NCI-H128 (cell line): ENCODE measurements around the gene PRPF8.
"Not testable (repeated sequence)": the region's sequence is repeated elsewhere in the genome, so short reads cannot be mapped to it uniquely, and the experiment has no call there.

ENCODE experiments used
- DNase-seq: peaks from one replicate; lab custom pipeline; 2025; ENCODE audit not compliant: unreplicated experiment; lab: John Stamatoyannopoulos, UW

The PRPF8 gene

DNA sequence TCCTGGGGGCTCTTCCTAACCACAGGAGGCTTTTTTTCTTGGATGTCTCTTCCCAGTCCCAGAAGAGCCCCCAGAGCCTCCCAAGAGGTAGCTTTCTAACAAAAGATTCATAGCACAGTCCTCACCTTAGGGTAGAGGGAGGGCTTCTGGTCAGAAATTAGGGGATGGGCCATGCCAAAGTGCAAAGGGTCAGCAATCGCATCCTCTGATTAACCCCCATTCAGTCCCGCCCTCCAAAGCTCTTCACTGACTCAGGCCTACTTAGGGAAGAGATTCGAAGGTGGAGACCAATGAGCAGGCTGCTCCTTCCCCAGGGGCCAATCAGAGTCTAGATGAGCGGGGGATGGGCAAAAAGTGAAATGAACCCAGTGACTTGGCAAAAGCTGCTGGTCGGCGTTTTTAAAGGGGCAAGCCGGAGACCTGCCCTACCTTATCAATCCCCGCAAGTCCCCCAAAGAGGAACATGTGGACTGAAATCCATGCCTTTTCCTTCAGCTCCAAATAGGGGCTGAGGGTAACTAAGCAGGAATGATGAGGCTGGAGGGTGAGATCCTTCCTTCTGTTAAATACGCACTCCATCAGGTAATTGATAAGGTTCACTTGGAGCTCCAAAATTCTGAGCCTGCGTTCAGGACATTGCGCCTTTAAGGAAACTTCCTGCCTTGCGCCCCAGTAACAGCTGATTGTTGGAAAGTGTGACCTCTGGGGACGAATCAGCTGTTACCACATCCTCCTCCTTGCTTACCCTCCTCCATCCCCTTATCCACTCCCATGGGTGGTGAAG is 32.4 kb upstream of the PRPF8 start:
- DNase-seq = peak; percentile 78

DNA sequence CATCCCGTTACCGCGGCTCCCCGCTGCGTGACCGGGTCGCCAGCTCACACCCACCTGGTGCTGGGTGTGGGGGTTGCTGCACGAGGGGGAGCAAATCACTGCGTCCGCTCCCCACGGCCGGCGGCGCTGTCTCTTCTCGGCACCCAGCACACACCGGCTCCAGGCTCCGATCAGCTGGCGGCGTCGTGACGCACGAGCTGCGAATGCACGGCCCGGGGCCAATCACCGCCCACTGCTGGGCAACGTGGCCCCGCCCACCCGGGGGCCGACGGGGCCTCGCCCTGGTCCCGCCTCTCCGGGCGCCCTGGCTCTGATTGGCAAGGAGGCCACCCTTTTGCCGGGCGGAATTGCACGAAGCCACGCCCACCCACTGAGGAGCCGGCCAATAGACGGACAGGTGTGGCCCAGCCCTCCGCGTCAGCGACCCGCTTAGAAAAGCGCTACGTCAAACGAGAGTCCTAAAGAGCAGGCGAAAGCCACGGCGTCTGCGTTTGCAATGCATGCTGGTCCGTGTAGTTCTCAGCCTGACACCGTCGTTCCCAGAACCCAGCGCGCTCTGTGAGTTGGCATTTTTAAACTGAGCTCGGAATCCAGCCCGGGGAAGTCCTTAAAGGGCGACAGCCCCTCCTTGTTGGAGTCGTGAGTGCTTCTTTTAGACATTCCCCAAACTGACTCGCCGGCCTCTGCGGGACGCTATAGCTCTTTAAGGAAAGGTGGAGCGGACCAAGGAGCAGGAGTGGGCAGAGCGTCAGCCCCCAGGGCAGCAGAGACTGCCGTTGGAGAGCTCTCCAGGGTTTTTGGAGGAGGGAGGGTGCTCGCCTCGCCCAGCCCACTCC is 31.6 kb upstream of the PRPF8 start:
- peak; percentile 97 for DNase-seq

DNA sequence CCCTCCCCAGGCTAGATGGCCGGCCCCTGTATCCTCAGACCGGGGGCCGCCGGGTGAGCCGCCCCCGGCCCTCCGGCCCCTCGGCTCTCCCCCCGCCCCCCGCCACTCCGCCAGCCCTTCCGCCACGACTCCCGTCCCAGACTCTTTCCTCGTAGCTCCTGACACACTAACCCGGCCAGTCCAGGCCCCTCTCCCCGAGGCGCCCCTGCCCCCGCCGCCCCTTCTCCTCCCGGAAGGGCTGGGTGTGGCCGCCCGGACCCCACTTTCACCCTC is 31.1 kb upstream of the PRPF8 start:
- no peak for DNase-seq

DNA sequence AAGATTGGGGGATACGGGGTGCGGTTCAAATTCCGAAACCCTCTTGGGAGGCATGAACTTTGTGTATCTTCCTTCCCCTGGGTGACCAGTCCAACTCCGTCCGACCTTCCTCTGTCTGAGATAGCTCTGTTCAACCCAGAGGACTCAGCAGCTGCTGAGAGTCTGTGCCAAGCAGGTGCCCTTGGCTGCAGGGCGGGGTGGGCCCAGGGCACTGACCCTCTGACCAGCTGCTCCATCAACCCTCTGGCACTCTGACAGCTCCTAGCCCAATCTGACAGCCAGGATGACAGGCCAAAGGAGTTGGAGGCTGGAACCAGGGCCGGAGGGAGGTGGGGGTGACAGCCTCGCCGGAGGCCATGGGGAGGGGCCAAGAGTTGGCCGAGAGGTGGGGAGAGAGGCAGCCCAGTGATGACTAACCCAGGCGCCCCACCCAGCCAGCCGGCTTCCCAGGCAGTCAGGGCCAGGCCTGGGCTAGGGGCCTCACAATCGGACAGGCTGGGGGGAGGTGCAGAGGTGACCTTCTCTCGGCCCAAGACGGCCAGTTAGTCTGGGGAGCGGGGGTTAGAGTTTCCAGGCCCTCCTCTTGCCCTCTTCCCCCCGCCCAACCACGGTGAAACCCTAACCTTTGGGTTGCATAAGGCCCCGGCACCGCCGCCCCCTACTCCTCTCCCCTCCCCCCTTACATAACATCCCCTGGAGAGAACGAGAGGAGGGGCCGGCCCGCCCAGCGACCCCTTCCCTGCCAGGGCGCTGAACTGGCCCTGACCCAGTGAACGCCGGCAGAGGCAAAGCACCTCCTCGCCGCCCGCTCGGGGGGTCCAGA is 30.5 kb upstream of the PRPF8 start:
- DNase-seq = no peak

DNA sequence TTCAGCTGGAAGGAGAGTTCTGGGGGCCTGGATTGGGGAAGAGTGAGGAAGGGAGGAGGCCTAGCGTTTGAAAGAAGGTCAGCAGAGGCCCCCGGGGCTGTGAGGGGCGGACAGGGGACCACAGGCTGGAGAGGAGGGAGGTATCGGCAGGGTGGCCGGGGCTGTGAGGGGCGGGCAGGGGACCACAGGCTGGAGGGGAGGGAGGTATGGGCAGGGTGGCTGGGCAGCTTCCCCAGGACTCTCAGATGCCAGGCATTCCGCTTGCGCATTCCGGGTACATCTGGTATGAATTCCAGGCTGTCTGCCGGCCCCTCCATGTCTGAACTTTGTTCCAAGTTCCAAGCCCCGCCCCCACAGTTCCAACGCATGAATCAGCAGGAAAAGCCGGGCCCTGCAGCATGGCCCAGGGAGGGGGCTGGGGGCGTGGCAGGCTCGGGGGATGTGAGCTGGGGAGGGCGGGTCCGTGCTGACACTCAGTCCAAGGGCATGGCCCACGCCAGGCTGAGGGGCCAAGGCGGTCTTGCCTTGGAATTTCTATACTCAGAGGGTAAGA is 29.8 kb upstream of the PRPF8 start:
- no peak for DNase-seq

DNA sequence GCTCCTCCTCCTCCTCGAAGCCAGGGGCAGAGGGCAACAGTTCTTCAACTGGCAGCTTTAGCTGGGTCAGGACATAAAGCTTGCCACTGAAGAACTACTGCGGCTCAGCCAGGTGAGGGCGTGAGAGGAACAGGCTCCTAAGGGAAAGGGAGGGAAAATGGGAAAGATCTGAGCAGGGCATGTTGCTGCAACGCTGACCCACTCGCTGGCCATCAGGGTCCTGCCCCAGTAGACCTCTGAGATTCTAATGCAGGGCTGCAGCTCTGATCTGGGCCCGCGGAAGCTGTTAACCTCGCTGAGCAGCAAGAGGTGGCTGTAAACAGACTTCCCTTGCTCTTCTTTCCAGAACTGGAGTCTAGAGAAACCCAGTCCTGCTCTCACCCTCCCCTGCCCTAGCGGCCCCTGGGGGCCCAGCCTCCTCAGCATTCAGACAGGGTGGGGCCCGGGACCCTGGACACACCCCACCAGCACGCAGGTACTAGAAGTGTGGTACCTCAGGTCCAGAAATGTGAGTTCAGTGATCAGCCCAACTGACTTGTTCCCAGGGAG is 29.3 kb upstream of the PRPF8 start:
- DNase-seq = no peak

DNA sequence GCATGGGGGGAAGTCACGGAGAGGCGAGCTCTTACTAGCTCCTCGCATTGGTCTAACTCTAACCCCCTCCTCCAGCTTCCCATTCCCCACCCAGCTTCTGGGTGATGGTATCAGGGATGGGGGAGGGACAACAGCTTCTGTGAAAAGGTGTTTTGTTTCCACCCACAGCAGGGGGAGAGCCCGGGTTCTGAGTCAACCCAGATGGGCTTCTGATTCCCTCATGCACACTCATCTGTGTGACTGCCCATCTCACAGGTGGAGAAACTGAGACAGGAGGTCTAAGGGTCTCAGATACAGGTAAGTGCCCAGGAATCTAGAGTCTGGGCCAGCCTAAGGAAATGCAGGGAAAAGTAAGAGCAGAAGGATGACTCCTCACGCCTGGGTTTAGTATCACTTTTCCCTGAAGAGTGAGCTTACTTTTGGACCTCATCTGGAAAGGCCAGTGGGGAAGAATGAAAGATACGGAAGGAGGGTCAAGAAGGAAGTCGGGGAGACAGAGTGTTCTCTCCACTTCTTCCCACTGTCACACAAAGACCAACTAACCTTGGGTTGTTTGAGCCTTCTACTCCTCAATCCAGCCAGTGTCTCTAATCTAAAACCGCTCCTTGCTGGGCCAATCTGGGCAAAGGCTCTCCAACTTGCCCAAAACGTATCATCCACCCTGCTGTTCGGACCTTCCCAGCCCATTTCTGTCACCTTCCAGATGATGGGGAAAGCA is 28.7 kb upstream of the PRPF8 start:
- no peak for DNase-seq

DNA sequence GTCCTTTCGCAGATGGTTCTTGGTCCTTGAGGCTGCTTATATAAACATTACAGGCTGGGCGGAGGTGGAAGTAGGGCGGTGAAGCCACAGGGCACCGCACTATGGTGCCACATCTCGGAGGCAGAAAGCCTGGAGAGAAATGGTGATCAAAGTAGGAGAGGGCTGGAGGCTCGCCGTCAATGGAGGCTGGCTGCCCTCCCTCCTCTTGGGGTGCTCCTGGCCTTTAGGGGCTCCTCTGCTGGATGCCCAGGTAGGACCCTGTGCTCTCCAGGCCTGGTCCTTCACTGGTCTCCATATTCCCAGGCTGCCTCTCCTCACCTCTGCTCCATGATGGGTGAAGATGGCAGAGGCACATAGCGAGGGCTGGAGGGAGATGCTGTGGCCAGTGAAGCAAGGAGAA is 27.6 kb upstream of the PRPF8 start:
- no peak for DNase-seq

DNA sequence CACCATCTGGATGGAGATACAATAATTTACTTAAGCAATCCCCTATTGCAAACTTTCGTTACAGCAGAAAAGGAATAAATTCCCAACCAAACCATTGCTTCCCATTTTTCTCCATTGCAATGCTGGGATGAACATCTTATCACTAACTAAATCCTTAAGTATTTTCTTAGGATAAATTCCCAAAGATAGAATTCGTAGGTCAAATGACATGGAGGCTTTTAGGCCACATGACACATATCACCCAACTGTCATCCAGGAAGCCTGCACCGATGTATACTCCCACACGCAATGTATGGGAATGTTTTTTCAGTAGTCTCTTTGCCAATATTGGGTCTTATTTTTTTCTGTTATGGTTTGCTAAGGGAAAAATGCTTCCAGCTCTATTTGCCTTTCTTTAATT is 27.1 kb upstream of the PRPF8 start:
- DNase-seq = no peak

DNA sequence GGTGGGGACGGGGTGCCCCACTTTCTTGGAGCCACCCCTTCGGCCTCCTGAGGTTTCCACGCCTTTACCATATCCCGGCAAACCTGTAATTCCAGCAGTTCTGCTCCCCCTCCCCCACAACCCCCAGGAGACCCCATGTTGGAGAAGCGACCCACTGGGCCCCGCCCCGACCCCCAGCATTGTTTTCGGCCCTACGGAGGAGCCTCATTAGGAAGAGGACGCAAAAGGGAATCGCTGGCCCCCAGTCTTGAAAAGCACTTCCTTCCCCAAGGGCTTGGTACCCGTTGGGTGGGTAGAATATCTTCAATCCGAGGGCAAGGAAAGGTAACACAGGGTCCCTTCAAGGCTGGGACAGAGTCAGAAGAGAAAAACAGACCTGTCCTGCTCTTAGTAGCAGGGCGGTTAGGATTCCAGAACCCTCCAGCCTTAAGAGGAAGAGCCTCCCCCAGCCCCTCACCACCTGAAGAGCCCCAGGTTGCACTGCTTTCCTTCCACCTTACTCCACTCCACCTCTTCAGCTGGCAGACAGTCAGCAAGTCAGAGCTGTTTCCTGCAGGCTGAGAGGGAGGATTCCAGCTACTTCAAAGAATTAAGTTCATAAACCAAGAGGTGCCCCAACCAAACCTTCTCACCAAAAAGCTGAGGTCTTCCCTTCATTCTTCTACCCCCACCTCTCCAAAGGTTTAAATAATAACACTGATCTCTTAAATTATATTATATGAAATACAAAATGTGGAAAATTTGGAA is 26.3 kb upstream of the PRPF8 start:
- no peak for DNase-seq

DNA sequence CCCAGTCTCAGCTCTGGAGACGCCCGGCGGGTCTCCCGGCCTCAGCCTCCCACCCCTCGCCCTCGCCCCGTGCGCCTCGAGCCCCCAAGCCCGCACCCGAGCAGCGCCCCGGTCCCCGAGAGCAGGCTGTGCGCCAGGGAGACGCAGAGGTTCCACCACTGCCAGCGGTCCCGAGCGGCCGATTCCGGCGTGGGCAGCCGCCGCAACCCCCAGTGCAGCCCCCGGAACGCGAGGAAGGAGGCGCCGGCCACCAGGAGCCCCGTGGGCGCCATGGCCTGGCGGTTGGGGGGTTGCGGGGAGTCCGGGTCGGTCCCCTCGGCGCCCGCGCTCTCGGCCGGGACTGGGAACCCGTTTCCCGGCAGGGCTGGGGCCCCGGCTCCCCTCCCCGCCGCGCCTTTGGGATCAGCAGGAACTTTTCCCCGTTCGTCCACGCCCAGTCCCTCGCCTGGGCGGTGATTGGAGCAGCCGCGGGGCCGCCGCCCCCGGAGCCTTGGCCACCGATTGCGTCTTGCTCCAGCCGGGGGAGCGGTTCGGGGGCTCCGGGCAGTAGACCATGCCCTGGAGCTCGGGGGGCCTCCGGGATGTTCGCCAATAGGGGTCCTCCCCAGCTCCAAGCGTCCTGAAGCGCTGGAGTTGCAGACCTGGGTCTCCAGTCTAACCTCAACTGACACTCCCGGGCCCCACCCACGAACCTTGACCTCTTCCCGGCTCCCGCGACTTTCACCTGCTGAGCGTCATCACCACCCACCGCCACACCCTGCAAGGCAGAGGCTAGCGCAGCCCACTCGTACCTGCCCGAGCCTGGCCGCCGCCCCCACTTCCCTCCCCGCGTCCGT is 25.5 kb upstream of the PRPF8 start, which contains the start of gene TLCD2:
Gene TLCD2 (minus strand): TSS at position 407 of the 836 bp plus-strand sequence. CDS start 135 bp downstream, at position 272.
- DNase-seq = no peak

DNA sequence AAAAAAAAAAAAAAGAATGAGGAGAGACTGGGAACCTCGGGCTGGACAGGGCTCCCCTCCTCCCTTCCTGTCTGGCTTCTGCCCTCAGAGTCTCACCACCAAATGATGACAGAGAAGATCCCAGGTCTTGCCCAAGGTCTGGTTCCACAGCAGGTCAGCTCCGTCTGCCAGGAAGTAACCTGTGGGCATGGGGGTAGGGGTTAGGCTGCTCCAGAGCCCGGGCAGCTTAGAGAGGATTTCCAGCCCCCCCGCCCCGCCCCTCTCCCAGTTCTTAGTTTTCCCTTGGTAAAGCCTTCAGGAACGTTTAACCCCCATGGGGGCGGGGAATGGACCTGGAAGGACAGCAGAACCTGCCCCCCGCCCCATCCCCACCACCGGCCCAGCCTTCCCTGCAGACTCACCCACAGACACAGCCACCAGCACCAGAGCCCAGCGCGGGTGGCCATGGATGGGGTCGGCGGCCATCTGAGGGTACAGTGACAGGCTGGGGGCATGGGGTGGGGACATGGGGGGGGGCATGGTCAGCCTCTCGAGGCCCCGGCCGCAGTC is 24.8 kb upstream of the PRPF8 start:
- DNase-seq = no peak

DNA sequence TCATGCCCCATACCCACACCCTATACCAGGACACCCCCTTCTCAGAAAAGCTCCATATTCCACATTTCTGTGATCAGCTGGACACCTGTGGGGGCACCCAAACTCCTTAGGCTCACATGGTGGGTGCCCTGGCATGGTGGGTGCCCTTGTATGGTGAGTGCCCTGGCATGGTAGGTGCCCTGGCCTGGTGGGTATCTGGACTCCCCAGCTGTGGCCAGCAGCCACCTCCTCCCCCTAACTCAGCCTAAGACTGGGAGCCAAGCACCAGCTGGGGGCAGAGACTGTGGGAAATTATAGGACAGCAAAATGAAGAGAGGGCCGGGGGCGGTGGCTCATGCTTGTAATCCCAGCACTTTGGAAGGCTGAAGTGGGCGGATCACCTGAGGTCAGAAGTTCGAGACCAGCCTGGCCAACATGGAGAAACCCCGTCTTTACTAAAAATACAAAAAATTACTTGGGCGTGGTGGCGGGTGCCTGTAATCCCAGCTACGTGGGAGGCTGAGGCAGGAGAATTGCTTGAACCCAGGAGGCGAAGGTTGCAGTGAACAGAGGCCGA is 24.2 kb upstream of the PRPF8 start:
- not testable (repeated sequence) for DNase-seq

DNA sequence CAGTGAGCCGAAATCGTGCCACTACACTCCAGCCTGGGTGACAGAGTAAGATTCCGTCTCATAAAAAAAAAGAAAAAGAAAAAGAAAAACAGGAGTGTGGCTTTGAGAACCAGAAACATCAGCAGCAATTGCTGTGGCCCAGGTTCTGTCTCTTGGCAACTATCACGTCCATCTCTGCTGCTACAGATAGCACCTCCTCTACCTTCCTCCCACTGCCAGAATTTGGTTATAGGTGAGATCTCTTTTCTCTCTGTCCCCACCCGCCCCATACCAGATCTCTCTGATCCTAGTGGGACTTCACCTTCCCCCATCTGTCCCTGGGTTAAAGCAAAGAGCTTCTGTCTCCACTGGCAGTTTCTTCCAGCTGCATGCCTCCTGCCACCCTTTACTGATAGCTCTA is 22.4 kb upstream of the PRPF8 start:
- DNase-seq = no peak

DNA sequence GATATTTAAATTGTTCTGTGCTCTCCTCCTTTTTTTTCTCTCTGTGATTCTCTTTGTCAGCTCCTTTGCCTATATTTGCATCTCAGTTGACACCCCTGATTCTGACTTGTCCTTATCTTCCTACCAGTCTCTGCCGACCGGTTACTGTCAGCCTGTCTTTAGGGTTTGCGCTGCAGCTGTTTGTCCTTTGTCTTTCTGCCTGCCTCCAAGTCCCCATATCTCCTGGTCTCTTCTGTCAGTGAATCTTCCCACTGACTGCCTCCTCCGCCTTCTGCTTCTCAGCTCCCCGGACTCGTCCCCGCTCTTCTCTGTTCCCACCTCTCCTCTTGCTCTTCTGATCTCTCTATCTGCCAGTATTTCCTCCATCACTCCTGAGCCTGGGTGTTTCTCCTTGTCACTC is 20.3 kb upstream of the PRPF8 start:
- DNase-seq = no peak

DNA sequence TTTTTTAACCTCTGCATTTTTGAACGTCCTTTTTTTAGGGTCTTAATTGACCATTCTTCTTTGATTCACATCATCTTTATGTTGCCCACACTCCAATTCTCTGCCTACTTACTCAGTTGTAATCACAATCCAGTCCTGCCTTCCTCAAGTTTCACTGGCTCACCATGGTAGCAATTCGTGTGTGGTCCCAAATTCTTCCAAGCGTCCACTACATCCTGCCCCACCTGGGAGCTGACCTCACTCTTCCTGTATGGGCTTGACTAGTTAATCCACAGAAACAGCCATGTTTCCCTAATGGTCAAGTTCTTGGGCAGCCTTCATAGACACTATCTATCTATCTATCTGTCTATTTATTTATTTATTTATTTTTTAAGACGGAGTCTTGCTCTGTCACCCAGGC is 18.4 kb upstream of the PRPF8 start:
- DNase-seq = no peak

DNA sequence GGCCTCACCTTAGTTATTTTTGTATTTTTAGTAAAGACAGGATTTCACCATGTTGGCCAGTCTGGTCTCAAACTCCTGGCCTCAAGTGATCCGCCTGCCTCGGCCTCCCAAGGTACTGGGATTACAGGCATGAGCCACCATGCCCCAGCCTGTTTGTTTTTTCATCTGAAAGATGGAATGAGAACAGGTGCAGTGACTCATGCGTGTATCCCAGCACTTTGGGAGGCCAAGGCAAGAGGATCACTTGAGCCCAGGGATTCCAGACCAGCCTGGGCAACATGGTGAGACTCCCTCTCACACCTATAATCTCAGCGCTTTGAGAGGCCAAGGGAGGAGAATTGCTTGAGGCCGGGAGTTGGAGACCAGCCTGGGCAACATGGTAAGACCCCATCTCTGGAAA is 15.2 kb upstream of the PRPF8 start:
- not testable (repeated sequence) for DNase-seq

DNA sequence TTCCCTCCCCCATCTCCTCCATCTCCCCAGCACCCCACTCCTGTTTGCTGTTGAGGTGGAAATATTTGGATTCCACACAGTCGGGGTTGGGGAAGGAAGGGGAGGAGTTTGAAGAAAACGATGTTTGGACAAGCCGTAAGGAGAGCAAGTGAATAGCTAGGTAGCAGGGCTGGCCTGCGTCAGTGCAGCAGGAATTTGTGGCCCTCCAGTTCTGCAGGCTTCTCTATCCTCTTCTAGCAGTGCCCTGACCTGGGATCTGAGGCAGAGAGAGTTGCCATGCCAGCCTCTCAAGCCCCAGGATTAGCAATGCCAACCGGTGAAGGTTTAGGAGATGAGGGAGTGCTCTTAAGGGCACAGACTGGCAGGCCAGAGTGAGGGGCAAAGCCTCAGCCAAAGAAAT is 13.0 kb upstream of the PRPF8 start:
- DNase-seq = no peak
